Hematopoietic multipotent progenitor cell treated with erythropoietin and hydrocortisone succinate and interleukin-3 and kit ligand, for 6 days (in vitro differentiated cells): Measurements from ENCODE around the gene WDR37.

Experiments
- DNase-seq: peaks from one replicate; pipeline ENCODE4 v3.0.0-alpha.2; 2015

WDR37 gene

DNA sequence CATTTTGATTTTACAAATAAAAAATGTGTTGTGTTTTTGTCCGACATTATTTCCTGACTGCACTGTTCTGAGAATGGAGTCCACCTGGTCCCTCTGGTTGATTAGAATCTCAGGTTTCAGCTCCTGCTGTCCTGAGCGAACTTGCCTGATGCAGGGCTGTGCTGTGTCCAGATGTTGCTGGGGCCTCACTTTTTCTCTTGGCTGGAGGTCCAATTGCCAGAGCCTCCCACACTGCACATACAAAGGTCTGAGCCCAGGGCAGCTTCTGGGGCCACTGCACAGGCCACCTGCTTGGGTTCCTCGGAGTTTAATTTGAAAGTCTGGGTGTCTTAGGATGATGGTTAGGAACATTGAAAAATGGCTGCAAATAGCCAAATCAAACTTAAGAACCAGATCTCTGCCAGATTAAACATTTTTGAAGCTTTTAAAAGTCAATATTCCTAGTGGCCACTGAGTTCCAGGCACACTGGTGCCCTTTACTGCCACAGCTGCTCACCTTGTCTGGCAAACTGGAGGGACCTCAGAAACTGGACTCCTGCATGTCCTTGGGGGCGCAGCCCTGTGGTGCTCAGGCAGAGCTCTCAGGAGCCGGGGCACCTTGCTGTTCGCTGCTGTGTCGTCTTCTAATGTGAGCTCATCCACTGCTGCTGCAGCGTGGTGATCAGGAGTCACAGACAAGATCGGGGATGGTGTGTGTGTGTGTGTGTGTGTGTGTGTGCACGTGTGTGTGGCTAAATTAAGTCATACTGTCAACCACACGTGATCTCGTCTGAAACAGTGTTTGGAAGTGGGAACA, 75.0 kb downstream of the WDR37 start:
- DNase-seq = no peak

DNA sequence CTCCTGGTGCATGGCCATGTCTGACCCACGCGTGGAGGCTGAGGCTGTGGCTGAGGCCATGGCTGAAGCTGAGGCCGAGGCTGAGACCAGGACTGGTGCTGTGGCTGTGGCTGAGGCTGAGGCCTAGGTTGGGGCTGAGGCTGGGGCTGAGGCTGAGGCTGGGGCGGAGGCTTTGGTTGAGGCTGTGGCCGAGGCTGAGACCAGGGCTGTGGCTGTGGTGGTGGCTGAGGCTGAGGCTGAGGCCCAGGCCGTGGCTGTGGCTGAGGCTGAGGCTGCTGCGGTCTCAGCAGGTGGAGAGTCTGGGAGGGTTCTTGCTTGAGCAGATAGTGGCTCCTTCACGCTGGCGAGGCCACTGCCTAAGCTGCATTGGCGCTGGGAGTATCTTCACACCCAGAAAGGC, 76.4 kb downstream of the WDR37 start:
- DNase-seq = no peak

DNA sequence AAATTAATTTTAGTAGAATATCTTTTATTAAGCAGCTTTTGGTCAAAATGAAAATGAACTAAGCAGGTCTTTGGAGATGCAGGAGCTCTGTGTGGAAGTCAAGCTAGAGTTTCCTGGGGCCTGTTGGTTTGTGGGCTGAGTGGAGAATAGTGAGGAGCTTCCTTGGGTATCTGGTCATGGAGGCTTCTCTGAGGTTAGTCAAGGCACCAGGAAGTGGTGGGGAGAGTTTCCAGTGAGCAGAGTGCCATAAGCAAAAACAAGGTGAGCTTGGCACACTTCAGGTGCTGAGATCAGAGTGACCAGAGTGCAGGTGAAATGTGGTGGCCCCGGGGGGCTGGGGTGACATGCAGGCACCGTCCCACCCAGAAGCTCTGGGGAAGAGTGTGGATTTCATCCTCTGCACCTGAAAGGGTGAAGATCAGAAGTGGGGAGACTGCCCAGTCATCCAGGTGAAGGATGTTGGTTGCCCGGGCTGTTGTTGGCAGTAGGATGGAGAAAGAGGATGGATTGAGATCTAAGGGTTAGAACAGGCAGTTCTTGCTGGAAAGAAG, 77.4 kb downstream of the WDR37 start:
- no peak for DNase-seq

DNA sequence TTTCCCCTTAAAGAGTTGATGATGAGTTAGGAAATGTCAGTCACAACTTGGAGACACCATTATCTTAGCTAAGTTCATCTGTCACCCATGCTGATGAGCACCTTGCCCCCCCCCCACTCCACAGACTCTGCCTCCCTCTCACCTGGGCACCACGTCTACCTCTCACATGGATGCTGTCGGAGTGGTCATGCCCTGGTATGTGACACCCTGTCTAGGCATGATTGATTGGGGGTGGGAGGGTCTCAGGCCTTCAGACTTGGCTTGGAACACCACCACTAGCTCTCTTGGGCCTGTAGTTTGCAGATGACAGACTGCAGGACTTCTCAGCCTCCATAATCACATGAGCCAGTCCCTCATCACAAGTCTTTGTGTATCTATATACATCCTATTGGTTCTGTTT, 78.0 kb downstream of the WDR37 start:
- no peak for DNase-seq

DNA sequence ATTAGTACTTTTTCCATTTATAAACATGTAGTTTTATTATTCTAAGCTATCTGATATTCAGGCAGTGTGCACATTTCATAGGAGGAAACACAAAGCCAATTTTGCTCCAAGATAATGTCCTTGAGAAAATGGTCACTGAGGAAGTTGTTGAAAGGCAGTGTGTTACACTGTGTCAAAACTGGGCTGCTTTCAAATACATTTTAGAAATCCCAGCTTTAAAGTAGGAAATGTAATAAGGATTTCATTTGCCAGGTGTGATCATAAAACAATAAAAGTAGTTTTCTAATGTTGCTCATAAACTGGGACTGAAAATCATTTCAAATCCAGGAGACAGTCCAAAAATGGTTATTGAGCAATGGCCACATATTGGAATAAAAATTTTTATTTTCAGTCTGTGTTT, 80.1 kb downstream of the WDR37 start:
- DNase-seq = no peak

DNA sequence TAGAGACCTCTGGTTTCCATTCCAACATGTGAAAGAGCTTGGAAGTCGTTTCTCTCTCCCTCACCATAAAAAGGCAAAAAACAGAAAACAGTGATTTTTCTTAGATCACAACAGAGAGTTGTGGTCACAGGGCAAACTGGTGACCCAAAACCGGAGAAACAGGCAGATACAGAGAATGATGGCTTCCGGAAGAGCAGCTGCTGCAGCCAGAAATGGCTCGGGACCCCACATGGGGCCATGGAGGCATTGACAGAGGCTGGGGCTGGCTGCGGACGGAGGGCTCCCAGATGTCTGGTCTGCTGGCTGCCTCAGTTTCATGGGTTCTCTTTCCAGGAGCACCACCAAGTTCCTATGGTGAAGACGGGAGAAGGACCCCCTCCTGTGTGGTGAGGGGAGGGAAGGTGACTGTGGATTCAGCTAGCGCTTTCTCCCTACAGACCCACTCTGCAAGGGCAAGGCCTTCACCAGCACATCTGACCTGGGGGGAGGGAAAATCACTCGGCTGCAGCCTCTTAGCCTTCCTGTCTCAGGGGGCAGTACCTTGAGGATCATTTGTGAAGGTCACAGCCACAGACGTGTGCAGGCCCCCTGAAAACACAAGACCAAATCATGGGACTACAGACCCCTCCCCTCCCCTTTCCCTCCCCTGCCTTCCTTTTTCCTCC, 81.4 kb downstream of the WDR37 start:
- DNase-seq = no peak

DNA sequence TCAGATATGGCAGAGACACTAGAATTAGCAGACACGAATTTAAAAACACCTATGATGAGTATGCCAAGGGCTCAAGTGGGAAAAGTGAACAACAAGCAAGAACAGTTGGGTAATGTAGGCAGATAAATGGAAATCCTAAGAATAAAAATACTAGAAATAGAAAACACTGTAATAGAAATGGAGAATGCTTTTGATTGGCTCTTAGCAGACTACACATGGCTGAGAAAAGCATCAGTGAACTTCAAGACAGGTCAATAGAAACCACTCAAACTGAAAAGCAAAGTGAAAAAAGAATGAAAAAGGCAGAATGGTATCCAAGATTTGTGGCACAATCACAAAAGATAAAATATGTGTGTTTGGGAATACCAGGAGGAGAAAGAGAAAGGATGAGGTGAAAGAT, 82.3 kb downstream of the WDR37 start:
- no peak for DNase-seq

DNA sequence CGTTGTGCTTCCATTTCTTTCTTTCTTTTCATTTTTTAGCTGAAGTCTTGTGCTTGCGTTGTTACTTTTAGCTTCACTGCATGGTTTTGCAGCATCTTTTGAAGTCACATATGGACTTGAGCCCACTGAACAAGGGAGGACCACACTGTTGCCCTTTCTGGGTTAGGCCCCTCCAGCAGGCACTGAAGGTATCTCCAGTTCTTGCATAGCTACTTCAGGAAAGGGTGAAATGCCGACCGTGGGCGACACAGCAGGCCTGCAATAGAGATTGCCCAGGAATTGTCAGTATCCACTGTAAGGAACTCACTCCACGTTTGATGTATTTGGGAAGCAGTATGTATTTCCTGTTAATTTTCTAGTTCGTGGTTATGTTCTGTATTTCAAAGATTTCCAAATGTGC, 85.1 kb downstream of the WDR37 start:
- DNase-seq = no peak

DNA sequence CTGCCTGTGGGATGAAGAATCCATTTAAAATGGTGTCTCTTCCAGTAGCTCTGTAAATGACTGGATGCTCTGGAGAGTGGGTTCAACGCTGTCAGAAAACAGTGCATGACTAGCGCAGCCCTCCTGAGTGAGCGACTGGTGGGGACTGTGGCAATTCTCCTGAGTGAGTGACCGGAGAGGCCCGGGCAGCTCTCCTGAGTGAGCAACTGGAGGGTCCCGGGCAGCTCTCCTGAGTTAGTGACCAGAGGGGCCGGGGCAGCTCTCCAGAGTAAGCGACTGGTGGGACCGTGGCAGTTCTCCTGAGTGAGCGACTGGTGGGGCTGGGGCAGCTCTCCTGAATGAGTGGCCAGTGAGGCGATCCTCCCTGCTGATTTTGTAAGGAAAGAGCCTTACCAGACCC, 85.5 kb downstream of the WDR37 start:
- no peak for DNase-seq

DNA sequence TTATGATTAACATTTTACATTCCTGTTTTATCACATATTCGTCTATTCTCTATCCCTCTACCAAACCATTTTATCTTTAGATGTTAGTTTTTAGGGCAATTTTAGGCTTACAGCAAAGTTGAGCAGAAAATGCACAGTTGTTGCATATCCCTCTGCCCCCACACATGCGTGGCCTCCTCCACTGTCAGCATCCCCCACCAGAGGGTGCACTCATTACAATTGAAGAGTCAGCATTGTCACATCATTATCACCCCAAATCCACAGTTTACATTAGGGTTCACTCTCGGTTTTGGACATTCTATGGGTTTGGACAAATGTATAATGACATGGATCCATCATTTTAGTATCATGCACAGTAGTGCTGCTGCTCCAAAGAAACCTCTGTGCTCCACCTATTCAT, 86.4 kb downstream of the WDR37 start:
- DNase-seq = peak; percentile 50

DNA sequence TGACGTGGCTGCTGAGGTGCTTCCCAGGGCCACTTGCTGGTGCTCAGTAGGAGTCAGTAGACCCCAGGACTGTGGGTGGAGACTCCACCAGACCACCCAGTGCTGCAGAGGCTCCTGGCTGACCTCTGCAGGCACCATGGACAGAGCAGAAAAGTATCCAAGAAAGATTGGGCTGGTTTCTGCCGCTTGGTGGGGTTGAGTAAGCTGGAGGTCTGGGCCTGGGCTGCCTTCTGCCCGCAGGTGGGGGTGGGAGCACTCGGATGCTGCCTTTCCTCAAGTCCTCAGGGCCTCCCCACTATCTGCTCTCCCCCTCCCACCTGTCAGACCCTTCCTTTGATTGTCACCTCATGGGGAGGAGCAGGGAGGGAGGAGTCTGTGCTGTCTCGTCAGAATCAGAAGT, 91.6 kb downstream of the WDR37 start:
- DNase-seq = no peak

DNA sequence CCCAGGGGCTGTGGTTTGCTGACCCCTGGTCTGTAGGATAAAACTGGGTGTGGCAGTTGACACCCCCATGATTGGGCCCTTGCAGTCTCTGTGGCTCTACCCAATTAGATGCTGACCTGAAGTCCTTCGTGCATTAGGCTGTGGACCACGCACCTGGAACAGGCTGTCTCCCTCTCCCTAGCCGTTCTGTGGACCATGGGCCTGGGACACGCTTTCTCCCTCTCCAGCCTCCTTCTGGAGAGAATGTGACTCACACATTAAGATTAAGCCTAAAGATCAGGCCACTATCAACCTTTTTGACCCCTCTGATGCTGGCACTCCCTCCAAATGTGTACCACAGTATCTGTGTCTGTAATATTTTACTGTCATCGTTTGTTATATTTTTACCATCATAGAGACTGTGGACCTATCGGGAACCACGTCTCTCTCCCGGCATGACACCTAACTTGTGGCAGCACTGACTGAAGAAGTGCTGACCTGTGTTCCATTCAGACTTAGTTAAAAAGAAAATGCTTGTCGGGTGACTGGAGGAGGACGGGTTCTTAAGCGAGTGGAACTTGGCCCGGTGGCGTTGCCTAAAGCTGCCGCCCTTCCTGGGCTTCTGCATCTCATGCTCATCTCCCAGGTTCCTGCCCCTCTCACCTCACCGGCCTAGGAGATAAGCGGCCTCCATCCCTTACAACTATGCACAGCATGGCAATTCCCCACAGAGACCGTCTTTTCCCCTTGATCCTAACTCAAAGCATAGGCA, 92.8 kb downstream of the WDR37 start:
- DNase-seq = no peak

DNA sequence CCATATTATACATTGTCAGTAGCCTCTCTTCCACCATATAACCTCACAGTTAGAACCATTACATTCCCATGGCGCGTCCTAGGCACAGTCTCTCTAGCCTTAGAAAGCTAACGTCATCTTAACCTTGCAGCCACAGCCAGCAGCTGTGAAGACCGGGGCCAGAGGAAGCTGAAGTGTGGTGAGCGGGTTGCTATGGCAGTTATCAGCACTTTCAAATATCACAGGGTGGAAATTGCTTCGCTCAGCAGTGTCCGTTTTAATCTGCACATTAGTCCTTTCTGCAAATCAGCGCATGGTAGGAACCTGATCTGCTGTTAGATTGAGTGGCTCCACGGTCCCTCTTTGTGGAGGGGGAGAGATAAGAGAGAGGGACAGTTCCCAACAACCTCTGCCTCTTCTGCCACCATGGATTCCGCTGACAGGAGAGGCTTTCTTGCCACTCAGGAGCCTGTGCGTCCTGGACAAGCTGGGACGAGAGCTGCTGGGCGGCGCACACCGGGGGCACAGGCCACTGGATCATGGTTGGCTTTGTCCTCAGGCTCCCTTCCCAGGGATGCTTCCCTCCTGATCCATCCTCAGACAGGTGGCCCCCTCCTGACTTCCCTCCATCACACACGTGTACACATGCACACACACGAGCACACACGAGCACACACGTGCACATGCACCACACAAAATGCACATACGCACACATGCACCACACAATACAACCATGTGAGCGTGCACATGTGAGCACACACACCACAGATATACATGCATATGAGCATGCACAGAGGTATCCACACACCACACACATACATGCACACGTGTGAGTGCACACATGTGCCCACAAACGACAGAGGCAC, 93.8 kb downstream of the WDR37 start:
- DNase-seq = peak; percentile 85

DNA sequence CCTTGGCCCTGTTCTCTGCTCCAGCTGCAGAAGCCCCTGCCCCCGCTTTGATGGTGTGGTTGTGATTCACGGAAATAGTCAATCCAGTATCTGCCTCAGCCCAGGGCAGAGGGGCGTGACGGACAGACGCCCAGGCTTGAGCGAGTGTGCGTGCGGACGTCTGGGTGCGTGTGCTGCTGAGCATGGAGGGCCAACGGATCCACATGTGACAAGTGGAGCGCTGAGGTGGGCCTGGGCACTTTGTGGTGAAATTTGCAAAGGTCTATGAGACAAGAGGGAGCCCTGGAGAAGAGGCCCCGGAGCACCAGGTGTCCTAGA, 94.4 kb downstream of the WDR37 start:
- no peak for DNase-seq

DNA sequence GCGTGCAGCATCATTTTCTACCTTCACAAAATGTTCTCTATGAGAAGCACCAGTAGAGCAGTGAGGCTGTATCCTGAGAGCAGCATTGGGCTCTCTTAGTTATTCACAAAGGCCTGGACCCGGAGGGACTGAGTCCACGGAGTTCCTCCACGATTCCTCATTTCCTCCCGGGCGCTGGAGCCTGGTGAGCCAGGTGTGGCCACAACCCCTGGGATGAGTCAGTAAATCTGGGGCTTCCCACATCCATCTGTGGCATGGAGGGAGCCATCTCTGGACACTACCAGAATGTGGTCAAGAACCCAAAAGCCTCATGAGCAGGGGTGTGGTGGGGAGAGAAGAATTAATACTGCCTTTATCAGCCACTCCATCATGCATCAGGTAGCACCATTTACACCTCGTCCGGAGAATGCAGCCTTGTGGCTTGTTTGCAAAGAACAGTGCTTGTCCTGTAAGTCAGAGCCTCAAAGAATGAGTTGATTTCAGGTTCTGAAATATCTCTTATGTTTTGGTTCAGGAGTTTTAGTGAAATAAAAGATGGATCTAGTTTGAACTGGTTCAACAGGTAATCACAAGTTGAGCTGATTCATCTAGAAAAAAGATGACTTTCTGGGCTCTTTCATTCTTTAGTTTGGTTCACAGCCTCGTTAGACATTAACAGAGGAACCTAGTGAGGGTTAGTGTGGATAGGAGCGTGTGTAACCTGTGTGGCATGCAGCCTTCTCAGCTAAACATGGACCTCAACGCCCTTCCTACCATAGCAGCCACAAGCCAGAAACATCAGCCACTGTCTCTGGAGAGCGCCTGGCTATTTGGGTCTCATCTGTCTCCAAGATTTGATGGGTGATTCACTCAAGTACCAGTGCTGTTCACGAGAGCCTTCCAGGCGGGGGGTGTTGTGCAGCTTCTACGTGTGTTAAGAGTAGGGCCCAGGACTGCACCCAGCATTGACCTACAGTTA, 95.2 kb downstream of the WDR37 start:
- DNase-seq = no peak

DNA sequence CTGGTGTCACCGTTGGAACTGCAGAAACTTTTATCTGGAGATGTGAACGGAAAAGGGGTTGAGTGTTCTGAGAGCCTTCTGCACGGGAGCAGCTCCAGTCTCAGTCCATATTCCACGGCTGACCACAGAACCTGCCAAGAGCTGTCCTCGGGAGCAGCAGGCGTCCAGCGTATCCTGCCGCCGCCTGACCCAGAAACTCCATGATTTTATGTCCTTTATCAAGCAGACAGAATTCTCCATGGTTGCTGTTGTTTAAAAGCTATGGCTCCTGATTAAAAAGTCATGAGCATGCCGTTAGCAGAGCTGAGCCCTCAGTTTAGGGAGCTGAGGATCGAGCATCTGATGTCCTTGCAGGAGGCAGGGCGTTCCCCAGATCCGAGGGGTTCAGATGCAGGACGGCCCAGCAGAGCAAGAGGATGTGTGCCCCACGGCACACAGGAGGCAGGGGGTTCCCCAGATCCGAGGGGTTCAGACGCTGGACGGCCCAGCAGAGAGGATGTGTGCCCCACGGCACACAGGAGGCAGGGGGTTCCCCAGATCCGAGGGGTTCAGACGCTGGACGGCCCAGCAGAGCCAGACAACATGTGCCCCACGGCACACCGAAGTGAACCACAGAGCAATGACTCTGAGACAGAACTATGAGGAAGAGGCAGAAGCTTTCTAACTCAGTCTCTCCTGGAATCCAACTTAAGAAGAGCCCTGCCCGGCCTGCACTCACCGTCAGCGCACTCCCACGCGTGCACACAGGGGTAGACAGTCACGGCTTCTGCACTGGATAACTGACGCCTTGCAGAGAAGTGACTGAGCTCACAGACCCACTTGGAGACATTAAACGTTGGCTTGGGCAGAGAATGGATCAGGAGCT, 96.4 kb downstream of the WDR37 start:
- DNase-seq = no peak

DNA sequence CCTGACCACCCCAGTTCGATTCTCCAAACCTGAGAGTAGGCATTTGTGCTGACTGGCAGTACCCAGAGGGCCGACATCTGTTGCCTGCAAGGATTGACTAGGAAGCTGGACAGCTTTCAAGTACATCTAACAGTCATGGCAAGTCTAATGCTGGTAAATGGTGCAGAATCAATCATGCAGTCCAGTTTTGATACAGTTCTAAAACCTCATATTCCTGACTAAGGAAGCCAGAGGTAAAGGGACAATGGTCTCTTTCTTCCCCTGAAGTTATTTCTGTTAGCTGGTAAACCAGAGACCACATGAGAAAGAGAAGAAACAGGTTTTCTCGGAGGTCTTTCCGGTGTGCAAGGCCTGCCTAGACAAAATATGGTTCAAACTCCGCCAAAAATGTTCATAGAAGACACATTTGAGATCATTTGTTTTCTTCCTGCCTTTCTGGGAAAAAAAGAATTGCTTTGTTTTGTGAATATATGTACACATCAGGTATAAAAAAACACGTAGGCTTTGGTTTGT, 97.1 kb downstream of the WDR37 start:
- DNase-seq = no peak

DNA sequence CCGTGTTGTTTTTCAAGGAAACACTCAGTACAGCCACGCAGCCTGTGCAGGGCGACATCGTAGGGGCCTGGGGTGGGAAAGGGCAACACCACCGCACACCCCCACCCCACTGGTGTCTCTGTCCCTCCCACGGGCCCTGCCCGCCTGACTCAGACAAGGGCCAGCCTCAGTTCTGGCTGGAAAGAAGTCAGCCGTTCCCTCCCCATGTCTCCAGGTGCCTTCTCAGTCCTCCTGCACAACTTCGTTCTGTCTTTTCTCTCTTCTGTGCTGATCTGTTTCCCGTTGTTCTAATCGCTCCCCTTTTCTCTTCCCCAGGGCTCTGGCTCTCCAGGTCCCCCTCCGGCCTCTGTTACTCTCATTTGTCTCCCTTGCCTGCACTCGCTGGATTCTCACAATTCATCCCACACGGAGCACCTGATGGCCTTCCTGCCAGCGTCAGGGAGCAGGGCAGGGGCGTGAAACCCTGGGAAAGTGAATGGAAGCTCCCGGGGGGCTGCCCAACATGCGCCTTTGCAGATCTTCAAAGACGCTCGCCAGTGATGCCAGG, 97.7 kb downstream of the WDR37 start:
- DNase-seq = no peak

DNA sequence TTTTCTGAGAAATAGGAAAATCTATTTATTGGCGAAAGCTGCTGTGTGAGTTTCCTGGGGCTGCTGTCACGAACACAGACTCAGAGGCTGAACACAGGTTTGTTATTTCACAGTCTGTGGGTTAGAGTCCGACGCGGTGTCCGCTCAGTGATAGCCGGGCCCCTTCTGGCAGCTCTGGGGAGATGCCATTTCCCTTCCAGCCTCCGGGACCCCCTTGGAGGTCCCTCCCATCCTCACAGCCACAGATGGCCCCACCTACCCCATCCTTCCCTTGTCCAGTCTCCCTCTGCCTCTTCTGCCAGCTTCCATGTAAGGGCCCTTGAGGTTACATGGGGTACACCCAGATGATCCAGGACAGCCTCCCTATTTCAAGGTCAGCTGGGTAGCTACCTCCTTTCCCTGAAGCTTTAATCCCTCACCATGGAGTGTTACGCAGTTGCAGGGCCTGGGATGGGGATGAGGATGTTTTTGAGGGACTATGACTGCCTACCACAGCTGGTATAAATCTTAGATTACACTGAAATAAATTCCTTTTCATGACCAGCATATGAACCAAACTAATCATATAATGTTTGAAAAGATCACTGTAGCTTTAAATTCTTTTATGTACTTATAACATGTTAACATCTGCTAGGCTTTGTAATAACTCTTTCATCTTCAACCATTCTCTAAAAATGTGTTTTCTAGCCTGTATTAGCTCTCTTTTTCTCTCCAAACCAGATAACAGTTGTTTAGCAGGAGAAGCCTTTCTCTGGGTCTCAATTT, 98.5 kb downstream of the WDR37 start:
- DNase-seq = no peak
